GM12891 (cell line): Measurements from ENCODE around the gene AKAP10.

Source experiments
- POLR2A ChIP-seq: IDR thresholded peaks from 2 replicates; pipeline ENCODE4 v1.6.1; 2011; ENCODE audit warnings: low read depth, low read length, control low read depth
- POLR2AphosphoS5 ChIP-seq: IDR thresholded peaks from 2 replicates; pipeline ENCODE4 v1.6.1; 2011; ENCODE audit warnings: low read depth, low read length, control low read depth
- SPI1 ChIP-seq: IDR thresholded peaks from 2 replicates; pipeline ENCODE4 v1.6.1; 2011; ENCODE audit warnings: low read depth, low read length, control low read depth
- TAF1 ChIP-seq: IDR thresholded peaks from 2 replicates; pipeline ENCODE4 v1.6.1; 2011; ENCODE audit warnings: low read depth, low read length, control low read depth

- no peak for TF ChIP-seq POLR2A
- no peak for TF ChIP-seq POLR2AphosphoS5
- no peak for TF ChIP-seq TAF1
- TF ChIP-seq SPI1, result no peak
These were observed 15.4 kb upstream of the AKAP10 start for GRCh38 chr17:19992803-19993713.
